HepG2 (cell line): ENCODE results near the gene OR1D5. TPM values are rescaled to one million over a fixed set of nuclear protein-coding genes. Genes with fewer than 3 reads are reported as not detected.

Experiments
- ATAC-seq: fragments of 200-7000 bp; cut with Tn5 transposase; 3 replicates; pipeline ENCODE4 v1.9.1; 2020; ENCODE audit warnings: mild to moderate bottlenecking, moderate library complexity
- BruUV-seq: library from RNA; stranded (reverse); fragments of 400-500 nt; replicated peaks from 2 replicates; lab custom pipeline; 2021; lab: Mats Ljungman, UMichigan
- CTCF ChIA-PET: fragments of 300-600 bp; formaldehyde crosslinking; extraction: SDS; loops from one replicate; lab custom pipeline; 2021; ENCODE audit warnings: low total read pairs, inconsistent platforms, low intra/inter-chr PET ratio; lab: Yijun Ruan, JAX
- POLR2A ChIA-PET: fragments of 350-600 bp; sonication (Branson Sonifier 250); formaldehyde crosslinking; loops from one replicate; lab custom pipeline; 2020; ENCODE audit warnings: antibody characterized with exemption, inconsistent platforms; lab: Yijun Ruan, JAX
- DNase-seq: peaks from one replicate; pipeline ENCODE4 v3.0.0-alpha.2; 2015; ENCODE audit warnings: low spot score
- FAIRE-seq: peaks from 3 replicates; lab custom pipeline; 2011; peaks lifted over from hg19 to GRCh38; lab: Jason Lieb, UNC
- H2AFZ ChIP-seq: one replicate; pipeline ENCODE4 v1.6.1; 2011; ENCODE audit warnings: low read length, inconsistent platforms
- H3K27ac ChIP-seq: fragments of 300-600 bp; 3 replicates; pipeline ENCODE4 v1.8.0; 2011; ENCODE audit warnings: mixed run types, mild to moderate bottlenecking, mixed read lengths, low read length, inconsistent platforms; ENCODE audit not compliant: insufficient read depth; ENCODE audit errors: extremely low read length
- H3K27me3 ChIP-seq, 2 experiments: fragments of 200-600 bp in 1 of 2; 2 replicates in 1 of 2; 3 replicates in 1 of 2; pipeline versions ENCODE4 v1.6.0 to v1.8.0; 2011; ENCODE audit warnings: low read length in 2 of 2, mild to moderate bottlenecking in 2 of 2, moderate library complexity in 2 of 2, inconsistent platforms in 1 of 2; ENCODE audit not compliant: insufficient read depth in 2 of 2, control insufficient read depth in 1 of 2
- H3K36me3 ChIP-seq, 2 experiments: fragments of 200-600 bp in 1 of 2; replicated peaks in 1 of 2; 2 replicates in 1 of 2; 3 replicates in 1 of 2; pipeline versions ENCODE4 v1.5.1 to v1.8.0; 2011; ENCODE audit warnings: low read length in 2 of 2, inconsistent platforms in 1 of 2; ENCODE audit not compliant: insufficient read depth in 2 of 2, control insufficient read depth in 1 of 2
- H3K4me1 ChIP-seq: 2 replicates; pipeline ENCODE4 v1.5.1; 2012; ENCODE audit warnings: low read length, inconsistent platforms; ENCODE audit not compliant: insufficient read depth
- H3K4me2 ChIP-seq: 2 replicates; pipeline ENCODE4 v1.6.0; 2011; ENCODE audit warnings: low read depth, low read length, inconsistent platforms
- H3K4me3 ChIP-seq, 3 experiments: fragments of 200-600 bp in 1 of 3; sonication (generic), shearing (Covaris generic) in 1 of 3; replicated peaks in 1 of 3; 2 replicates each; pipeline ENCODE4 v1.5.1; 2011 to 2016; ENCODE audit warnings: low read length in 3 of 3, inconsistent platforms in 2 of 3, low read depth in 2 of 3, mild to moderate bottlenecking in 2 of 3, control low read depth in 1 of 3, mixed read lengths in 1 of 3; ENCODE audit not compliant: insufficient read depth in 1 of 3
- H3K79me2 ChIP-seq: one replicate; pipeline ENCODE4 v1.6.1; 2011; ENCODE audit warnings: low read length, inconsistent platforms; ENCODE audit not compliant: insufficient read depth
- H3K9ac ChIP-seq: 2 replicates; pipeline ENCODE4 v1.6.0; 2011; ENCODE audit warnings: mild to moderate bottlenecking, low read depth, low read length, inconsistent platforms; ENCODE audit not compliant: insufficient read depth
- H3K9me3 ChIP-seq: 2 replicates; pipeline ENCODE4 v1.5.1; 2012; ENCODE audit warnings: mild to moderate bottlenecking, low read length
- H4K20me1 ChIP-seq: 2 replicates; pipeline ENCODE4 v1.6.0; 2011; ENCODE audit warnings: inconsistent platforms, mild to moderate bottlenecking, low read length, moderate library complexity; ENCODE audit not compliant: insufficient read depth
- ATM ChIP-seq: fragments of 450-650 bp; IDR thresholded peaks from 2 replicates; pipeline ENCODE4 v1.7.1; 2017; ENCODE audit warnings: mild to moderate bottlenecking, borderline replicate concordance
- HES4 ChIP-seq: sonication (generic); formaldehyde crosslinking; IDR thresholded peaks from 2 replicates; pipeline ENCODE4 v1.9.0; 2021; ENCODE audit warnings: mild to moderate bottlenecking, missing genetic modification reagents, borderline replicate concordance
- MAZ ChIP-seq, 2 experiments: sonication (generic) in 1 of 2; formaldehyde crosslinking in 1 of 2; IDR thresholded peaks; 2 replicates each; pipeline versions ENCODE4 v1.5.0 to v1.6.1; 2012 to 2020; ENCODE audit warnings: low read depth in 2 of 2, mild to moderate bottlenecking in 2 of 2, borderline replicate concordance in 1 of 2, improper control_type of control experiment in 1 of 2, low read length in 1 of 2, missing genetic modification reagents in 1 of 2, moderate library complexity in 1 of 2
- MYC ChIP-seq: sonication (generic); formaldehyde crosslinking; IDR thresholded peaks from 2 replicates; pipeline ENCODE4 v1.9.0; 2021; ENCODE audit warnings: missing genetic modification reagents, borderline replicate concordance
- NR2C2 ChIP-seq: sonication (generic); formaldehyde crosslinking; IDR thresholded peaks from 2 replicates; pipeline ENCODE4 v1.4.0; 2020; ENCODE audit warnings: missing genetic modification reagents, mild to moderate bottlenecking, moderate library complexity, borderline replicate concordance
- NR2F2 ChIP-seq: IDR thresholded peaks from 2 replicates; pipeline ENCODE4 v1.6.1; 2012; ENCODE audit warnings: low read depth, inconsistent platforms, borderline replicate concordance
- SP2 ChIP-seq: sonication (generic); formaldehyde crosslinking; IDR thresholded peaks from 2 replicates; pipeline ENCODE4 v1.5.1; 2020; ENCODE audit warnings: mild to moderate bottlenecking, missing genetic modification reagents
- SP5 ChIP-seq: IDR thresholded peaks from 2 replicates; pipeline ENCODE4 v1.6.1; 2016; ENCODE audit warnings: low read depth, borderline replicate concordance
- ZMYM2 ChIP-seq: sonication (generic); formaldehyde crosslinking; IDR thresholded peaks from 2 replicates; pipeline ENCODE4 v1.8.0; 2022; ENCODE audit warnings: mild to moderate bottlenecking, missing genetic modification reagents
- ZNF232 ChIP-seq: sonication (generic); formaldehyde crosslinking; IDR thresholded peaks from 2 replicates; pipeline ENCODE4 v1.4.0; 2020; ENCODE audit warnings: missing genetic modification reagents, borderline replicate concordance
- ZNF24 ChIP-seq: fragments of 450-650 bp; IDR thresholded peaks from 2 replicates; pipeline ENCODE4 v1.6.1; 2017; ENCODE audit warnings: antibody characterized with exemption, mild to moderate bottlenecking
- ZNF788 ChIP-seq: sonication (generic); formaldehyde crosslinking; IDR thresholded peaks from 2 replicates; pipeline ENCODE4 v1.5.0; 2020; ENCODE audit warnings: mild to moderate bottlenecking, missing genetic modification reagents, borderline replicate concordance
- ZNF891 ChIP-seq: sonication (generic); formaldehyde crosslinking; IDR thresholded peaks from 2 replicates; pipeline ENCODE4 v1.5.0; 2020; ENCODE audit warnings: mild to moderate bottlenecking, missing genetic modification reagents
- WGBS: methylation state at CpG from one replicate; pipeline ENCODE4 v1.1.6; 2017; ENCODE audit warnings: low lambda C conversion rate; 5-methylcytosine and 5-hydroxymethylcytosine counted together
- in situ Hi-C: cut with HindIII; loops from 2 replicates; pipeline ENCODE4 v1.10.0; 2017; ENCODE audit warnings: low pct_unique_long_range_greater_than_20kb; ENCODE audit not compliant: extremely low pct_ligation_motif_present
- intact Hi-C: fragments of 100-400 bp; cut with micrococcal nuclease; formaldehyde crosslinking; loops from one replicate; pipeline ENCODE4 v1.10.0; 2022; ENCODE audit not compliant: unreplicated experiment
- polyA plus RNA-seq, 8 experiments: library from polyadenylated mRNA; depleted of rRNA in 3 of 8; stranded (reverse) in 7 of 8; unstranded in 1 of 8; fragments of >200 nt; fragmentation: Illumina TruSeq in 4 of 8; extraction: Trizol in 4 of 8; gene quantifications; 2 replicates each; pipeline versions ENCODE4 v1.2.1 to v1.2.3, GENCODE V29; 2011 to 2016; ENCODE audit warnings: low read depth in 4 of 8, missing spikeins in 1 of 8, mixed read lengths in 1 of 8; ENCODE audit not compliant: insufficient read depth in 1 of 8
- total RNA-seq, 5 experiments: library from RNA; depleted of rRNA; stranded (reverse); fragments of >200 nt; fragmentation: Illumina TruSeq; extraction: Trizol; gene quantifications; 2 replicates each; pipeline ENCODE4 v1.2.3, GENCODE V29; 2016; ENCODE audit warnings: low read depth in 1 of 5
- TF ChIP-seq, protein P1 (sequence below): sonication (generic); formaldehyde crosslinking; IDR thresholded peaks from 2 replicates; pipeline ENCODE4 v1.4.0; 2020; ENCODE audit warnings: mild to moderate bottlenecking, missing genetic modification reagents
- TF ChIP-seq, protein P2 (sequence below): sonication (generic); formaldehyde crosslinking; conservative IDR thresholded peaks from 2 replicates; pipeline ENCODE4 v1.4.0; 2020; ENCODE audit warnings: missing genetic modification reagents

The OR1D5 gene
- total and polyA plus RNA-seq, 2 of the 13 experiments (the other 11 are each of a cell fraction or from before 2014, with no cell fraction given) = not detected

DNA sequence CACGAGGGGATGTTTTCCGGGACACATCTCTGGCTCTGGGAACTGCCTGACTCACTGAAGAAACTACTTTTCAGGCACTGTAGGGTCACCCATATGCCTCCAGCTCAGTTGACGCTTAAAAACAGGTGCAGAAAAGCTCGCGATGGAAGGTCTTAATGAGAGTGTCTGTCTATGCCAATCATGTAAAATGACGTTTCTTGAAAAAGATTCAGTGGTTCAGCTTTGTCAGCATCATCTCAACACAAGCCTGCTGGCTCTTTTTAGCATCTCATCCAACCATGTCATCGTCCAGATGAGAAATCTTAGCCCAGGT, 27.5 kb downstream of the OR1D5 start (continued):
- no peak for TF ChIP-seq NR2C2 (CRISPR knock-in tag)
- TF ChIP-seq, all 625 proteins: peak for 0

DNA sequence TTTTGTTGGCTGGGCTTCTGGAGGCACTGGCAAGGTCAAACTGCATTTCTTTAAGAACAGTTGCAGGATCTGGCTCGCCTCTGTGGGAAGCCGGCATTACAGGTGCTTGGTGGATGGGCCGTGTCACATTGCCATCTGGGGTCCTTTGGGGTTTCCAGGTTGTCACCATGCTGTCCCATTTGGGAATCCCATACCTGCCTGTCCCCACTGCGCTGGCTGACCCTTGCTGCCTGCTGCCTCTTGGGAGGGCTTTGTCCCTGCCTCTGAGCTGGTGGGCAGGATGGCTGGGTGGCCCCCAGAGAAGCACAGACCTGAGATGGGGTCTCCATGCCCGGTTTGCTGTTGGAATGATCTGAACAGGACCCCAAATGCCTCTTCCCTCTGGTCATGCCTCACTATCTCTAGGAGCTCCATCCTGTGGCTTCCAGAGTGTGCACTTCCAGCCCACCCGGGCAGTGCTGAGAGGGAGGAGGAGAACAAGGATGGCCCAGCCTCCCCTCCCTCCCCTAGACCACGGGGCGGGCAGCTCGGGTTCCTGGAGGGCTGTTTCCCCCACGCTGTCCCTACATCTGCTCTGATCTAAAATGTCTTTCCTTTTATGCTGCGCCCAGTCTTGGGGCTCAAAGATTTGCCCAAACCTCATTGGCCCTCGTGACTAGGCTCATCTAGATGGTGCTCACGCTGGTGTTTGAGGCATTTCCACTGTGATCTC, 28.0 kb downstream of the OR1D5 start:
- Histone ChIP-seq H3K36me3 (peaks cover 2 to 5% of the 10 kb centered on the region in 2 experiments; a peak in 4 of 5 replicates), H3K4me2 (no peak overlapping the region), H3K27ac (no peak overlapping the region), H3K27me3 (no peaks in the 10 kb centered on the region), H3K79me2 (no peaks in the 10 kb centered on the region), H3K9me3 (no peaks in the 10 kb centered on the region), H3K9ac (no peak overlapping the region), H3K4me3 (no peak overlapping the region), H4K20me1 (no peaks in the 10 kb centered on the region), H2AFZ (no peak overlapping the region), H3K4me1 (no peaks in the 10 kb centered on the region)
- ChIA-PET CTCF (no interaction called here), POLR2A (no interaction called here)
- BruUV-seq = no TSS peak
- TF ChIP-seq ZNF788 (no peak), MAZ (IDR thresholded peaks at IDR 0.05; ENCODE audit: borderline replicate concordance, low read depth, low read length) (no peak), MAZ (CRISPR knock-in tag; IDR thresholded peaks at IDR 0.05; ENCODE audit: low read depth) (no peak), ZNF232 (CRISPR knock-in tag) (no peak), NR2F2 (no peak), MYC (CRISPR knock-in tag) (no peak), ZNF24 (no peak), SP2 (CRISPR knock-in tag) (no peak), SP5 (CRISPR knock-in tag) (no peak), ATM (no peak), ZNF891 (CRISPR knock-in tag) (no peak), ZMYM2 (no peak), HES4 (CRISPR knock-in tag) (no peak)
- TF ChIP-seq, protein P1, sequence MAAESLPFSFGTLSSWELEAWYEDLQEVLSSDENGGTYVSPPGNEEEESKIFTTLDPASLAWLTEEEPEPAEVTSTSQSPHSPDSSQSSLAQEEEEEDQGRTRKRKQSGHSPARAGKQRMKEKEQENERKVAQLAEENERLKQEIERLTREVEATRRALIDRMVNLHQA (CRISPR knock-in tag) = no peak
- TF ChIP-seq, protein P2, sequence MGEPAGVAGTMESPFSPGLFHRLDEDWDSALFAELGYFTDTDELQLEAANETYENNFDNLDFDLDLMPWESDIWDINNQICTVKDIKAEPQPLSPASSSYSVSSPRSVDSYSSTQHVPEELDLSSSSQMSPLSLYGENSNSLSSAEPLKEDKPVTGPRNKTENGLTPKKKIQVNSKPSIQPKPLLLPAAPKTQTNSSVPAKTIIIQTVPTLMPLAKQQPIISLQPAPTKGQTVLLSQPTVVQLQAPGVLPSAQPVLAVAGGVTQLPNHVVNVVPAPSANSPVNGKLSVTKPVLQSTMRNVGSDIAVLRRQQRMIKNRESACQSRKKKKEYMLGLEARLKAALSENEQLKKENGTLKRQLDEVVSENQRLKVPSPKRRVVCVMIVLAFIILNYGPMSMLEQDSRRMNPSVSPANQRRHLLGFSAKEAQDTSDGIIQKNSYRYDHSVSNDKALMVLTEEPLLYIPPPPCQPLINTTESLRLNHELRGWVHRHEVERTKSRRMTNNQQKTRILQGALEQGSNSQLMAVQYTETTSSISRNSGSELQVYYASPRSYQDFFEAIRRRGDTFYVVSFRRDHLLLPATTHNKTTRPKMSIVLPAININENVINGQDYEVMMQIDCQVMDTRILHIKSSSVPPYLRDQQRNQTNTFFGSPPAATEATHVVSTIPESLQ = no peak
- intact Hi-C loops (no loop called here), in situ Hi-C loops (no loop called here)
- no peak for ATAC-seq
- 71% methylated on average over 10 of the region's 13 CpGs for WGBS
- no peak for FAIRE-seq
- DNase-seq = no peak
